ENCODE measurements around the gene TLL2. TPM values are rescaled to one million over a fixed set of nuclear protein-coding genes. Genes with fewer than 3 reads are reported as not detected.

The TLL2 gene
- total RNA-seq, 1 donor: under 0.01 TPM

GRCh38 chr10:96374985-96375830, 138.5 kb downstream of the TLL2 start:
- H3K4me3 ChIP-seq (ENCODE audit: low read depth, low read length): peak overlapping the region; percentile 60
- peak; percentile 81 for DNase-seq (ENCODE audit: low read depth)
- TF ChIP-seq CTCF (IDR thresholded peaks at IDR 0.05; ENCODE audit: insufficient read depth, low read length): peak; percentile 97

- no peak overlapping the region for H3K4me3 ChIP-seq (ENCODE audit: low read depth, low read length)
- no peak for TF ChIP-seq CTCF (IDR thresholded peaks at IDR 0.05; ENCODE audit: insufficient read depth, low read length)
- DNase-seq (ENCODE audit: low read depth): no peak
Measured at GRCh38 chr10:96374639-96374984, 139.1 kb downstream of the TLL2 start.

- TF ChIP-seq CTCF (IDR thresholded peaks at IDR 0.05; ENCODE audit: insufficient read depth, low read length): no peak
- no peak for DNase-seq (ENCODE audit: low read depth)
- no peak overlapping the region for H3K4me3 ChIP-seq (ENCODE audit: low read depth, low read length)
Measured at GRCh38 chr10:96374004-96374403, 139.7 kb downstream of the TLL2 start.

- no peak overlapping the region for H3K4me3 ChIP-seq (ENCODE audit: low read depth, low read length)
- DNase-seq (ENCODE audit: low read depth): no peak
- no peak for TF ChIP-seq CTCF (IDR thresholded peaks at IDR 0.05; ENCODE audit: insufficient read depth, low read length)
Measured at GRCh38 chr10:96371356-96371755, 142.4 kb downstream of the TLL2 start.

GRCh38 chr10:96370584-96371157, 143.1 kb downstream of the TLL2 start:
- peak; percentile 70 for TF ChIP-seq CTCF (IDR thresholded peaks at IDR 0.05; ENCODE audit: insufficient read depth, low read length)
- no peak overlapping the region for H3K4me3 ChIP-seq (ENCODE audit: low read depth, low read length)
- peak; percentile 40 for DNase-seq (ENCODE audit: low read depth)

- no peak for TF ChIP-seq CTCF (IDR thresholded peaks at IDR 0.05; ENCODE audit: insufficient read depth, low read length)
- no peak for DNase-seq (ENCODE audit: low read depth)
- H3K4me3 ChIP-seq (ENCODE audit: low read depth, low read length): no peak overlapping the region
Measured at GRCh38 chr10:96369890-96370583, 143.7 kb downstream of the TLL2 start.
